ENCODE measurements around the gene GFRA1.

Gene GFRA1

GRCh38 chr10:116240157-116240950, 32.7 kb downstream of the GFRA1 start:
- DNase-seq = no peak

DNA sequence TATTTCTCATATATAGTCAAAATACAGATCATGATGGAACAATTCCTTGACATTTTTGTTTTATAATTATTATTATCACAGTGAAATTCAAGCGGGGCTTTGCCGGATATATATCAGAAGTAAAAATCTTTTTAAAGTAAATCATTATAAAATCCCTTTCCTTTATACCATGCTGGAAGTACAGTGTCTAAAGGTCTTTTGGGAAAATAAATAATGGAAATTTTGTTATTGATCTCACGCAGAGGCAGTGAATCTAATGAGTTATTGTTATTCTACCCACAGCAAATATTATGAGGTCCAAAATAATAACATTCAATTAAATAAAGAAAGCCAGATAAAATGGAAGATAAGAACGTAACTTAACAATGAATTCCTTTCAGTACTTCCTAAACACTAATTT, 33.8 kb downstream of the GFRA1 start:
- no peak for DNase-seq

- DNase-seq = no peak
Observed at GRCh38 chr10:116237970-116238369, 35.0 kb downstream of the GFRA1 start.

GRCh38 chr10:116237260-116237659, 35.7 kb downstream of the GFRA1 start:
- DNase-seq = no peak

GRCh38 chr10:116233230-116233629, 39.8 kb downstream of the GFRA1 start:
- no peak for DNase-seq

GRCh38 chr10:116232613-116233012, 40.4 kb downstream of the GFRA1 start:
- no peak for DNase-seq

DNA sequence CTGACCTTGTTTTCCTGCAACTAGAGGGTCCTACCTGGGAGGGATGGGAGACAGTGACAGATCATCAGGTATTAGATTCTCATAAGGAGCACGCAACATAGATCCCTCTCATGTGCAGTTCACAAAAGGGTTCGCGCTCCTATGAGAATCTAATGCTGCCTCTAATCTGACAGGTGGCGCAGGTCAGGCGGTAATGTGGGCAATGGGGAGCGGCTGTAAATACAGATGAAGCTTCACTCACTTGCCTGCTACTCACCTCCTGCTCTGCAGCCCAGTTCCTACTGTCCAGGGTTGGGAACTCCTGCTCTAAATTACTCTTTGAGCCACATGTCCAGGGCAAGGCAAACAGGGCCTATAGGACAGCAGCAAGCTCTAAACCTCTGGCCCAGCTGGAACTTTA, 46.2 kb downstream of the GFRA1 start:
- no peak for DNase-seq

DNA sequence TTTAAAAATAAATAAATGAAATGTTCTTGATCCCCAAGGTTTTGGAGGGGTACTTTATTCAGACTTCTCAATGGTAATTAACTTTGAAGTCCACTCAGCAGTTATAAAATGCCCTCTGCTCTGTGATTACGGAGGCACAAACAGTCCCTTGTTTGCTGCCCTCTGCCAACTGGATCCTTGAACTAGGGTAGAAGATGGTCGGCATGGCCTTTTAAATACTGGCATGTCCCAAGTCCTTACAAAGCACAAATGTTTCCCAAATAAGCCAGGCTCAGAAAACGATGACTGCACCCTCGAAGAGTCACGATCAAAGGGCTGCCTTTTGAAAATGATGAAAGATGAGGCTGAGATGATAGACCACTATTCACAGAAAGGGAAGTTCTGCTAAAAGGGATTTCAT, 47.0 kb downstream of the GFRA1 start:
- DNase-seq = no peak

- DNase-seq = no peak
Observed at GRCh38 chr10:116223289-116223688, 49.7 kb downstream of the GFRA1 start.

- DNase-seq = no peak
Observed at GRCh38 chr10:116221053-116221452, 52.0 kb downstream of the GFRA1 start.

GRCh38 chr10:116216676-116217075, 56.3 kb downstream of the GFRA1 start:
- DNase-seq = no peak

- DNase-seq = no peak
Observed at GRCh38 chr10:116215651-116216050, 57.4 kb downstream of the GFRA1 start.

DNA sequence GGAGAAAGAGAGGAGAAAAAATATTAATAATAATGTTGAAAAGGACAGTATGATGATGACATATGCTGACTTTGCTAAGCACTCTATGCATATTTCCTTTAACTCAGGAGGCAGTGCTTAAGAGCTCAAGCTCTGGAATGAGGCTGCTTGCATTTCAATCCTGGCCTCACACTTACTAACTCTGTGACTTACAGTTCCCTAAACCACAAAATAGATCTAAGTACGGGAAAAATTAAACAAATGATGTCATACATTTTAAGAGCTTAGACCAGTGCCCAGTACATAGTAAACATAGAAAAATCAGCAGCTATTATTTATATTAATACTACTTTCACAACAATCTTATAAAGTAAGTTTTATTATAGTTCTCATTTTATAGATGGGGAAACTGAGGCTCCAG, 61.3 kb downstream of the GFRA1 start:
- DNase-seq = no peak

- no peak for DNase-seq
Observed at GRCh38 chr10:116210588-116211346, 62.2 kb downstream of the GFRA1 start.

- DNase-seq = no peak
Observed at GRCh38 chr10:116209781-116210180, 63.2 kb downstream of the GFRA1 start.

- DNase-seq = no peak
Observed at GRCh38 chr10:116208956-116209567, 63.9 kb downstream of the GFRA1 start.

DNA sequence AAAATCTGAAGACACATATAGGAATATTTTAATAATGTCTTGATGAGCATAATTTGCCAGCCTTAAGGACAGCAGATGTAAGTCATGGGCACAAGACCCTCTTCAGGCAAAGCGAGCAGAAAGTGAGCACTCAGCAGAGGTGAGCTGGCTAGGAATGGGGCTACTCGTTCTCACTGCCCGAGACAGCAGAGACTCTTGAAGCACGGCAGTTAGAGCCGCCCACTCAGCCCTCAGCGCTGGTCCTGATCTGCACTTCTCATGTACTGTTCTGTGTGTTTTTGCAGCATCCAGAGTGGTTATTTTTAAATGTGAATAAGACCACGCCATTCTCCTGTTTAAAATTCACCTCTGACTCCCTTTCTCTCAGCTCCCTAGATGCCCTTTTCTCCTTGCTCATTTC, 65.3 kb downstream of the GFRA1 start:
- no peak for DNase-seq

GRCh38 chr10:116203661-116204060, 69.3 kb downstream of the GFRA1 start:
- DNase-seq = no peak

GRCh38 chr10:116201670-116202430, 71.2 kb downstream of the GFRA1 start:
- no peak for DNase-seq

- no peak for DNase-seq
Observed at GRCh38 chr10:116201011-116201410, 72.0 kb downstream of the GFRA1 start.

GRCh38 chr10:116198676-116199035, 74.3 kb downstream of the GFRA1 start:
- DNase-seq = no peak

DNA sequence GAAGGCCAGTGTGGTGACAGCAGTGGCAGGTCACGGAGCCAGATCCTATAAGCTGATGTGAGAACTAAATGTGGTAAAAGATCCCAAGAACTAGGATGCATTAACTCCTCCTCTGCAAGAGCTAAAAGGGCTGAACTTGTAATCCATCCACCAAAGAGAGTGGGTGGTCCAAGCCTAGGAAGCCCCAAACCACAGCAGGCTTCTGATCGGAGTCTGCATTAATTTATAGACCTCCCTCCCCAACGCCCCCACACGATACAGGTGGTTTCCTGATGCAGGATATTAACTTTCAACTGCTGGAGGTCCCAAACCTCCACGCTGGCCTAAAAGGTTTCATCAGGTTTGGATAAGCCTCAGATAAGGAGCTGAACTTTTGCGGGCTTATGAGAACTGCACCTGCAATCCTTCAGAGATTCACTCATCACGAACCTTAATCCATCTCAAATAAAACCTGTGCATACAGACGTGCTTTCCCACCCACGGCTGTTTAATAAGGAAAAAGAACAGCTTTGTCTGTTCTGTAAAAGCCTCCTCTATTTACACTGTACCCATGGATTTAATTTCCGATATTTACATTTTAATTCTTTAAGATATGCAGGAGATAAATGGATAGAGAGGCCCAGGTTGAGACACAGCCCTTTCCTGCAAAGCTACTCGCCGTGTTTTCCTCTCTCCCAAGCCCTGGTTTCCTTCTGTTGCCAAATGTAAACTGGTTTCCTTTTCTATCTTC, 74.9 kb downstream of the GFRA1 start:
- no peak for DNase-seq

Measured in T-helper 9 cell (primary cell).